Measurements from ENCODE around the gene MRTFB.
"Not testable (repeated sequence)": the region's sequence is repeated elsewhere in the genome, so short reads cannot be mapped to it uniquely, and the experiment has no call there.

Gene MRTFB, protein sequence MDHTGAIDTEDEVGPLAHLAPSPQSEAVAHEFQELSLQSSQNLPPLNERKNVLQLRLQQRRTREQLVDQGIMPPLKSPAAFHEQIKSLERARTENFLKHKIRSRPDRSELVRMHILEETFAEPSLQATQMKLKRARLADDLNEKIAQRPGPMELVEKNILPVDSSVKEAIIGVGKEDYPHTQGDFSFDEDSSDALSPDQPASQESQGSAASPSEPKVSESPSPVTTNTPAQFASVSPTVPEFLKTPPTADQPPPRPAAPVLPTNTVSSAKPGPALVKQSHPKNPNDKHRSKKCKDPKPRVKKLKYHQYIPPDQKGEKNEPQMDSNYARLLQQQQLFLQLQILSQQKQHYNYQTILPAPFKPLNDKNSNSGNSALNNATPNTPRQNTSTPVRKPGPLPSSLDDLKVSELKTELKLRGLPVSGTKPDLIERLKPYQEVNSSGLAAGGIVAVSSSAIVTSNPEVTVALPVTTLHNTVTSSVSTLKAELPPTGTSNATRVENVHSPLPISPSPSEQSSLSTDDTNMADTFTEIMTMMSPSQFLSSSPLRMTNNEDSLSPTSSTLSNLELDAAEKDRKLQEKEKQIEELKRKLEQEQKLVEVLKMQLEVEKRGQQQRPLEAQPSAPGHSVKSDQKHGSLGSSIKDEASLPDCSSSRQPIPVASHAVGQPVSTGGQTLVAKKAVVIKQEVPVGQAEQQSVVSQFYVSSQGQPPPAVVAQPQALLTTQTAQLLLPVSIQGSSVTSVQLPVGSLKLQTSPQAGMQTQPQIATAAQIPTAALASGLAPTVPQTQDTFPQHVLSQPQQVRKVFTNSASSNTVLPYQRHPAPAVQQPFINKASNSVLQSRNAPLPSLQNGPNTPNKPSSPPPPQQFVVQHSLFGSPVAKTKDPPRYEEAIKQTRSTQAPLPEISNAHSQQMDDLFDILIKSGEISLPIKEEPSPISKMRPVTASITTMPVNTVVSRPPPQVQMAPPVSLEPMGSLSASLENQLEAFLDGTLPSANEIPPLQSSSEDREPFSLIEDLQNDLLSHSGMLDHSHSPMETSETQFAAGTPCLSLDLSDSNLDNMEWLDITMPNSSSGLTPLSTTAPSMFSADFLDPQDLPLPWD

DNA sequence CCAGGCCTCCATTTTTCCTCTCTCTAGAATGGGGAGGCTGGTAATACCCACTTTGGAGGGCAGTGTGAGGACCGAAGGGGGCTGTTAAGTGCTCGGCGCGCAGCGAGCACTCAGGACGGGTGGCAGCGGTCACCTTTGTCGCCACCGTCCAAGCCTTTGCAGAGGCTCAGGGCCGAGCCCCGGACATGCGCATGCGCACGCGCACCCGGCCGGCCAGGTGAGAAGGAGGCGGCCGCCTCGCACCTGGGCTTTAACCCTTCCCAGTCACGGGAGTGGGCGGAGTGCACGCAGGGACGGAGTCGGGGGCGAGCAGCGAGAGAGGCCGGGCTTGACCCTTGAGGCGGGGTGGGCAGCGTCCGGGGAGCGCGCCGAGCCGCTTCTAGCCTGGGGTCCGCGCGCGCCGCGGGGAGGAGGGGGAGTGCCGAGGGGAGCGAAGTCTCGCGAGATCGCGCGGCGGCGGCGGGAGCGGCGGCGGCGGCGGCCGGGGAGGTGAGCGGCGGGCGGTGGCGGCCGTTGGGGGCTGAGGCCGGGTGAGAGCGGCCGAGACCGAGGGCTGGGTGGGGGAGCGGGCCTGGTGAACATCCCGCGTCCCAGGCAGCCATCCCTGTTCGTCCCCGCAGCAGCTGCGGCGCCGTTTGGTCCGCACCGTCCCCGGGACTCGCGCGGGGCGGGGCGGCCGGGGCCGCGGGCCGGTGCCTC is at the start of gene MRTFB:
TSS of gene MRTFB (plus strand) at position 443 of the 699 bp plus-strand sequence. CDS start 69,288 bp downstream, outside the sequence.
- peak; percentile 23 for DNase-seq

DNA sequence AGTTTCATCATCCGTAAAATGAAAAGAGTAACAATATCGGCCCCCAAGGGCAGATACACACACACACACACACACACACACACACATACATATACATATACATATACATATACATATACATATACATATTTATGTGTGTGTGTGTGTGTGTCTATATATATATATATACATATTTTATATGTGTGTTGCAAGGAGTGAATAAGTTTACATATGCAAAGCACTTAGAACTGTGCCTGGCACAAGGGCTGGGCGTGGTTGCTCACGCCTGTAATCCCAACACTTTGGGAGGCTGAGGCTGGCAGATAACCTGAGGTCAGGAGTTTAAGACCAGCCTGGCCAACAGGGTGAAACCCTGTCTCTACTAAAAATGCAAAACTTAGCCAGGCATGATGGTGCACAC is 47.6 kb upstream of the MRTFB start:
- not testable (repeated sequence) for DNase-seq

DNA sequence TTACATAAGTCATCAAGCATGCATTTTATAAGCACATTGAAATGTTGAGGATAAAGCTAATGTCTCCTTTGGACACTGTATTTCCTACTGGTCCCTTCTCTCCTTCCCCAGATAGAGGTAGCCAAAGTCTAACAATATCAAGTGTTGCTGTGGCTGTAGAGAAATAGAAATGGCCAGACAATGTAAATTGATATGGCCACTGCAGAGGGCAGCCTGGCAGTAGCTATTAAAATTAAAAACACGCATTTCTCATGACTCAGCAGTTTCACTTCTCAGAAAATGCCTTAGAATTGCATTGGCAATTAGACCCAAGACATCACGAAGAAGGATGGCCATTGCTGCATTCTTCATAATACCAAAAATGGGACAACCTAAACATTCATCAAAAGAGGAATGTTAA is 46.8 kb upstream of the MRTFB start:
- no peak for DNase-seq

DNA sequence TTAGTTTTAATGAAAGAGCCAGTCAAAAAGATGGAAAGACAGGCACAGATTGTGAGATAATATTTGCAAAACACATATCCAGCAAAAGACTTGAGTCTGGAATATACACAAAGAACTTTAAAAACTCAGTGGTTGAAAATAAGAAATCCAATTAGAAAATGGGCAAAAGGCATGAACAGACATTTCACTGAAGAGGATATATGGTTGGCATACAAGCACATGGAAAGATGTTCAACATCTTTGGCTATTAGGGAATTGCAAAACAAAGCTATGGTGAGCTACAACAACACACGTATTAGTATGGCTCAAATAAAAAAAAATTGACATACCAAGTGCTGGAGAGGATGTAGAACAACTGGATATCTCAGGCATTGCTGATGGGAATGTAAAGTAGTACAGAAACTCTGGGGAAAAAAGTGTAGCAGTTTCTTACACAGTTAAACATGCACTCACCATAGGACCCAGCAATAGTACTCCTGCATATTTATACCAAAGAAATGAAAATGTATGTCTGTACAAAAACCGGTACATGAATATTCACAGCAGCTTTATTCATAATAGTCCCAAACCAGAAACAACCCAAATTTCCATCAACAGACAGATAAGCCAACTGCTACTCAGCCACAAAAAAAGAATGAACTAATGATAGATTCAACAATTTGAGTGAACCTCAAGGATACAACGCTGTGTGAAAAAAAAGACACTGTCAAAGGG is 44.4 kb upstream of the MRTFB start:
- DNase-seq: no peak

DNA sequence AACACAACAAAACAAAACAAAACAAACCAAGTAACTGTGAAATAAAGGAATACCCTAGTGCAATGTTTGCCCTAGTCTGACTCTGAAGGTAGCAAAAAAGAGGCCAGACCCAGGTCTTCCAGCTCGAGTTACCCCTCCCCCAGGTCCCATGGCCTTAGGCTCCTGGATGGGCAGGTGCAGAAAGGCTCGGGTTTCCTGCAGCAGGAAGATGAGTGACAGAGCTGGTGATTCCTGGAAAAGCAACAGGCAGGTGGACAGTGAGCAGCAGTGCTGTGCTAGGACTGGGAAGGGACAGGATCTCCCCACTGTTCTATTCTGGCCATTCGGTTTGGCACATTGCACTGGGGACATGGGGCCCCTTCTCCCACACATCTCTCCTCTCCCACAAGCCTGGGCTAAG is 42.9 kb upstream of the MRTFB start:
- DNase-seq: no peak

DNA sequence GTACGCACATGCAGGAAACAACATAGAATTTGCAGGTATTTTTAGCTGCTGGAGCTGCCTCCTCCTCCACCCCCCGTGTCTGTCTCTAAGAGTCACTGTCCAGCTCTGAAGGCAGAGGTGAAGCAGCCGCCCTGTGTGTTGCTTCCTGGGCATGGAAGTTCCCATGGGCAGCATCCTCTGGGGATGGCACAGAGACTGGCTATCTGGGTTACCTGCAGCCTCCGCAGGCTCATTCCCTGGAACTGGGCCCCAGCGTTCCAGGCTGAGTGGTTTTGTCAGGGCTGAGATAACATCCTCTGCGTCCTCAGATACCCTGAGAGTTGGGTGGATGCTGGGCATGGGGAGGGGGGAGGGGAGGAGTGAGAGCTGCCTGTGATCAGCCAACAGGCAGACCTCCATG is 41.5 kb upstream of the MRTFB start:
- DNase-seq: no peak

DNA sequence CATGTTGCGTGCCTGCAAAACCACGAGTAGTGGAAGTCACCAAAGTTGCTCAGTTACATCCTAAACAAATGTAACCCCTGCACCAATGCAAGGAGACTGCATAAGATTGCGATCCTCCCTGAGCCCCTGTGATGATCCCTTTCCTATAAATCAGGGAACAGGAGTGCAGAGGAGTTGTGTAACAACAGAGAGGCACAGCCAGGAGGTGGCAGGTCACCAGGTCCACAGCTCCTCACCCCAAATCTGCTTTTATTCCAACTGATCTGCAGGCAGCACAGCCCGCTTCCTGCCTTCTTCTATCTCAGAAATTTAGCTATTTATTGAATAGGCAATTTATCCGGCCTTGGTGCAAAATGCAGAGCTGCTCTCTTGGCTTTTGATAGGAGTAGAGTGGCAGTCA is 36.0 kb upstream of the MRTFB start:
- DNase-seq: no peak

DNA sequence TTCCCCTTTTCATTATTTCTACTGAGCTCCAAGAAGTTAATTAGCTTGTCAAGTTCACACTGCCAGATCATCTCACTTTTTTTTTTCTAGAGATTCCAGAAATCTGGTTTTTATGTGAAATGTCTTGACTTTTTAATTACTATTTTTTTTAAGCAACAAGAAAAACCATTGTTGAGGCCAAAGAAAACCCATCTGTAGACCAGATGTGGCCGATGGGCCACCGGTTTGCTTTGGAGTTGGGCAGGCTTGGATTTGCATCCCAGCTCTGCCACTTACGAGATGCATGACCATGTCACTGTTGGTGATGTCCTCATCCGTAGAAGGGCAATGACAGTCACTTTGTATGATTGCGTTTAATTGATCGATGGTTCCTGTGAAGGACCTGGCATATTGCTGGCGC is 34.2 kb upstream of the MRTFB start:
- no peak for DNase-seq

DNA sequence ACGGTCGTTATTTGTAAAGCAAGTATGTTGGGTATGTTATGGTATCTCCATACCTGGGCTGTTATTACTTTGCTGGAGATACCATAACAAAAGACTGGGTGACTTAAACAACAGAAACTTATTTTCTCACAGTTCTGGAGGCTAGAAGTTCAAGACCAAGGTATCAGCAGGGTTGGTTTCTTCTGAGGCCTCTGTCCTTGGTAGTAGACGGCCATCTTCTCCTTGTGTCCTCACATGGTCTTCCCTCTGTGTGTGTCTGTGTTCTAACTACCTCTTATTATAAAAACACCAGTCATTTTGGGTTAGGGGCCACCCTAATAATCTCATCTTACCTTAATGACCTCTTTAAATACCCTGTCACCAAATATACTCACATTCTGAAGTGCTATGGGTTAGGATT is 33.2 kb upstream of the MRTFB start:
- DNase-seq: no peak

DNA sequence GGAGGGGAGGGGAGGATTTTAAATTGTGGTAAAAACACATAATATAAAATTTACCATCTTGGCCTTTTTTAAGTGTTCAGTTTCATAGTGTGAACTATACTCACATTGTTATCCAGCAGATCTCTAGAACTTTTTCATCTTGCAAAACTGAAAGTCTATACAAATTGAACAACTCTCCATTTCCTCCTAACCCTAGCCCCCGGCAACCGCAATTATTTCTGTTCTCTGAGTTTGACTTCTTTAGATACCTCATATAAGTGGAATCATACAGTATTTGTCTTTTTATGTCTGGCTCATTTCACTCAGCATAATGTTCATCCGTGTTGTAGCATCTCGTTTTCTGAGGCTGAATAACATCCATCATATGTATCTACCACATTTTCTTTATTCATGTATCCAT is 30.0 kb upstream of the MRTFB start:
- DNase-seq: no peak

DNA sequence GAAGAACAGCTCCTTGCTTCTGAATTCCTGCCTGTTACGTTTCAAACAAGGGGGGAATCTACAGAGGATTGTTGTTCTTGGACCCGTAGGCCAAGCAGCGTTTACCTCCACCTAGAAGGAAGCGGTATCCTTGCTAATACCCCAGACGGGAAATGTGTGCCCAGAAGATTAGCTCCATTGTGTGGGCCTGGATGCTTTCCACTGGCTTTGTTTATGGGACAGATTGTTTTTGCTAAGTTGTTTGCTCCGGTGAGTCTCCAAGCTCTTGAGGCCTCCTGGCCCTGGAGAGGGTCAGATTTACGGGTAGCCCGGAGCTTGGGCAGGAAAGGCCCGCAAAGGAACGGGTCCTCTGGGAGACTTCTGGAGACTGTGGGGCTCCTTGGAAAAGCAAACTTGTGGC is 28.4 kb upstream of the MRTFB start:
- no peak for DNase-seq

DNA sequence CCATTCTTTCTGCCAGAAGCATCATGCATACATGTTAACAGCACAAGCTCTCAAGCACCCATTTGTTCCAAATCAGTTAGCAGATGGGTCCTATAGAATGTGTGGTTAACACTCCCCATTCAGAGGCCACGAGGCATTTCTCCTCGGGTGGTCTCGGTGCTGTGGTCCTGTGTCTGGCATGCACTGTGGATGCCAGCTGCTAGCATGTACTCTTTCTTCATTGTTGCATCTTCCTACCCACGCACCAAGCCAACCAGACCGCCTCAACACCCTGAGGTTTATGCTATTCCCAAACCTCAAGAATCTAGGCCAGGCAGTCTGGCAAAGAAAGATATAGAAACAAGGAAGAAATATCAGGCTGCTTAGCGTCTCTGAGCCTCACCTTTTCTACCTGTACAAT is 27.8 kb upstream of the MRTFB start:
- no peak for DNase-seq

DNA sequence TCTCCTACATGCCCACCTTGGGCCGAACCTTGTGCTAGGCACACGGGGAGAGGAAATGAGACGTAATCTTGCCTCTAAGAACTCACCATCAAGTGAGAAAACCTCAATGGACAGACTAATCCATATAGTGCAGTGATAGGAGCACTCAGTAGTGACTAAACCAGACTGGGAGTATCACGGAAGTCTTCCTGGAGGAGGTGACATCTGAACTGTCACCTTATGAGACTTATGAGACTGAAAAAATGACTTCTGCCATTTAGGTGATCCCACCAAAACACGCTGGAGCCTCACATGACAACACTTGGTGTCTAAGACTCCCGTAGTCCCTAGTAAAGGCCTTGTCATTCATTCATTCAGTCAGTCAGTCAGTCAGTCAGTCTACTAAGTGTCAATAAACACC is 27.3 kb upstream of the MRTFB start:
- no peak for DNase-seq

DNA sequence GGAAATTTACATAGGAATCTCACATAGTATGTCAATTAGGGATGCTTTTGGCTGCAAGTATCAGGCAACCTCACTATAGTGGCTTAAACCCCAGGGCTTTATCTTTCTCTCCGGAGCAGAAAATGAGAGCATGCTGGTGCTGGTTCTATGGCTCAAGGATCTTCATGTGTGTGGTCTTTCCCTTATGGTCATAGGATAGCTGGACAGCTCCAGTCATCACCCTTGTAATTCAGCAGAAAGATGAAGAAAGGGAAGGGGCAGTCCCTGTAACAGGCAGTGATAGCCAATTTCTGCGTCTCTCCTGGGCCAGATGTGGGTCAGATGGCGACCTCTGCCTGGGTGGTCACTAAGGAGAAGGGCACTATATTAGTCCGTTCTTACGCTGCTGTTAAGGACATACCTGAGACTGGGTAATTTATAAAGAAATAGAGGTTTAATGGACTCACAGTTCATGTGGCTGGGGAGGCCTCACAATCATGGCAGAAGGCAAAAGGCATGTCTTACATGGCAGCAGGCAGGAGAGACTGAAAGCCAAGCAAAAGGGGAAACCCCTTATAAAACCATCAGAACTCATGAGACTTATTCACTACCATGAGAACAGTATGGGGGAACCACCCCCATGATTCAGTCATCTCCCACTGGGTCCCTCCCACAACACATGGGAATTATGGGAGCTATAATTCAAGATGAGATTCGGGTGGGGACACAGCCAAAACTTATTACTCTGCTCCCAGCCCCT is 23.8 kb upstream of the MRTFB start:
- DNase-seq: not testable (repeated sequence)

DNA sequence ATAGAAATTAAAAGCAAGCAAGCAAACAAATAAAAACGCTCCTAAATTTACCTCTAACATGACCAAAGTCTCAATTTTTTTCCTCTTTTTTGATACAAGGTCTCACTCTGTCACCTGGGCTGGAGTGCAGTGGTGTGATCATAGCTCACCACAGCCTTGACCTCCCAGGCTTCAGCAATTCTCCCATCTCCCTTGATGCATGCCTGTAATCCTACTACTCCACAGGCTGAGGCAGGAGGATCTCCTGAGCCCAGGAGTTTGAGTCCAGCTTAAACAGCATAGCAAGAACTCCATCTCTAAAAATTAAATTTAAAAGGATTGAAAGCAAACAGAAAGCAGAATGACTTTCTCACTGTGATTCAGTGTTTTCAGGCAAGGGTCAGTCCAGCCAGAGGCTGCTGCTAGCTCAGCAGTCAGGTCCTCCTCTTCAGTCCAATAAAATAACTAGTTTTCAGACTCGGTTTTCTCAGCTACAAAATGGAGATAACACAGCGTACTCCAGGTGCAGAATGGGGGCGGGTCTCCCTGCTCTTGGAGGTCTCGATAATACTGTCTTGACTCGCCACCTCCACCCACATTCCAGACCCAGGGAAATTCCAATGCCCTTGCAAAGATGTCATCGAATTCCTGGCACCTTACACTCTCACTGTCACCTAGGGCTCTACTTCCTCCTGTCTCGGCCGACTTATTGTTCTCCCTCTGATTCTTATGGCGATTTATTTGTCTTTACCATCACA is 20.7 kb upstream of the MRTFB start:
- DNase-seq: no peak

DNA sequence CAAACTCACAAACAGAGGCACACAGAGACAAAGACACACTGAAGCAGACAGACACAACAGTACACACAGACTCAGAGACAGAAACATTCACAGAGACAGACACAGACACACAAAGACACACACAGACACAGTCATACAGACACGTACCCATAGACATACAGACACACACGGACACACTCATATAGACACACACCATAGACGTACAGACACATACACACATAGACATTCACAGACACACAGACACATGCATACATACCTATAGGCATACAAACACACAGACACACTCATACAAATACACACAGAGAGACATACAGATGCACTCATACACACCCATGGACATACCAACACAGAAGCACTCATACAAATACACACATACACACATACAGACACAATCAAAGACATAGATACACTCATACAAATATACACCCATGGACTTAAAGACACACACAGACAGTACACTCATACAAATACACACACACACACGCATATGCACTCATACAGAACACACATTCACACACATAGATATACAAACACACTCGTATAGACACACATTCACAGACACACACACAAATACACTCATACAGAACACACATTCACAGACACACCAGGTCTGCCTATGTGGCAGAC is 19.9 kb upstream of the MRTFB start:
- DNase-seq: no peak

DNA sequence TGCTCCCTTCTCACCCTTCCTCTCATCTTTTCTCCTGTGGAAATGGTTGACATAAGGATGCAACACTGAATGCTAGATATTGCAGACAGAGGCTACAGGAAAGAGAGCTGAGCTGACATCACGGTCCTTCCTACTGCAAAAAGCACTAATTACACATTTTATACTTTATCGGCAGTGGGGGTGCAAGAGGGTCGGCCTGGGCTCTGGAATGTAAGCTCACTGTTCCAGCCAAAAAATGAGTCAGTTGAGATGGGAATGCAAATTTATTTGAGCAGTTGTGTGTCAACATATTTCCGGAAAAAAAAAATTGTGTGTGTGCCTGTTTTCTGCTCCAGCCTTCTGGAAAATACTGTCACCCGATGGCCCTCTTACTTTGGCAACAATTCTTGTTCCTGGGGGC is 14.1 kb upstream of the MRTFB start:
- no peak for DNase-seq

DNA sequence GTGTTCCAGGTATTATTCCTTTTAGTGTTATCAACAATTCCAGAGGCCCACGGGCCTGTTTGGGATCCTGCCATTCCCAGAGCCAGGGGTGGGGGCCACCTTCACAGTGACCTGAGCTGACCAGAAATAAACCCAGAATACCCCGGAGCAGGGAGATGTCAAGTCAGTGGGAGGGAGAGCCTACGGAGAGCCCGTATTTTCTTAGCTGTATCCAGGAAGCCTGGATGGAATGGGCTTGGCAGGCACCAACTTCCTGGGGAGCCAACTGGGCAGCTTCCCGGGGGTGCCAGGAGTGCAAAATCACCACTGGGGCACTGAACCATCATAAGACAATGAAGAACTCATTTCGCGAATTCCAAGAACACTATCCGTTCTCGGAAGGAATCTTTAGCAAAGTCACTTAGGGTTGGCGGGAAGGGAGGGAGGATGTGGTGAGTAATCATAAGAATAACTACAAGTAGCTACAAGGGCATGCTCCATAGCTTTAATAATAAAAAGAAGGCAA is 13.2 kb upstream of the MRTFB start:
- DNase-seq: peak; percentile 19

DNA sequence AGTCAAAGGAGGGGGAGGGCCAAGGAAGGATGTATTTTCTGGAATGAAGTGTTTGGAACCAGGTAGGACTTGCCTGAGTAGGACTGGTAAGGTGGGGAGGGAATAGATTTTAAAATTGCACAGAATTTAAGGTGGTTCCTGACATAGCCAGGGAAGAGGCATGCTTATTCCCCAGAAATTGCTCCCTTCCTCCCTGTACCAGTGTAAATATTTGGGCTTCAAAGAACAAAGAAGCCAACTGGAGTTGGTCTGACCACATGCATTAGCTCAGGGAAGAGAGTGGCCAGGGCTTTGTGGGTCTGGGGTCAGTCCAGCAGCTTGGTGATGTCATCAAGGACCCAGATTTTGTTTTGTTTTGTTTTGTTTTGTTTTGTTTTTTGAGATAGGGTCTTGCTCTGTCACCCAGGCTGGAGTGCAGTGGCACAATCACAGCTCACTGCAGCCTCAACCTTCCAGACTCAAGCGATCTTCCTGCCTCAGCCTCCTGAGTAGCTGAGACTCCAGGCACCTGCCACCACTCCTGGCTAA is 9.3 kb upstream of the MRTFB start:
- DNase-seq: no peak

DNA sequence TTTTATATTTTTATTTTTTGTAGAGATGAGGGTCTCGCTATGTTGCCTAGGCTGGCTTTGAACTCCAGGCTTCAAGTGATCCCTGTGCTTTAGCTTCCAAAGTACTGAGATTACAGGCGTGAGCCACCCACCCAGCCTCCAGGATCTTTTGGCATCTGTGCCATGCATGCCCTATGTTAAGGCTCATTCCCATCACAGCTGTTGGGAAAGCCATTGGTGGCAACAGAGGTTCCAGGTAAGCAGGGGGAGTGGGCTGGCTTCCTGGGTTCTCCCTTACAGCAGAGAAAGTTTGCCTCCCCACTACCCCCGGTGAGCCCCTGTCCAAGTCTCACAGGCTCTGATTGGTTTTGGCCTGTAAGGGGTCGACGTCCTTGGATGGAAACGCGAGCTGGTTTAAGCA is 8.9 kb upstream of the MRTFB start:
- DNase-seq: no peak
